Measurements from ENCODE around the gene EFCAB7. TPM values are rescaled to one million over a fixed set of nuclear protein-coding genes. Genes with fewer than 3 reads are reported as not detected.

Gene EFCAB7
- total and polyA plus RNA-seq, 2 experiments from 2014 or later: 4.2 to 4.9 TPM

DNA sequence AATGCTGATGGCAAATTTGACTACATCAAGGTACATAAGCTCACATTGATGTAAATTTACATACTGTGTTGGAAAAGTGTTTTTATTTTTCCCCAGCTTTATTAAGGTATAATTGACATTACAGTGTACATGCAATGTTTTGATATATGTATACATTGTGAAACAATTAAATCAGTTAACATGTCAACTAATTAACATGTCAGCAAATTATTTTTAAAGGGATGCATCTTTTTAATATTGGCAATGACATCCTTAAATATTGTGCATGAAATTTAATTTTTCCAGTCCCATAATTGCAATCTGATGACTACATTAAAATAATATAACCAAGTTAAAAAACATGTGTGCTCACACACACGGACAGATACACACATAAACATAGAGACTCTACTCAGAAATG is 9.4 kb downstream of the EFCAB7 start (continued):
- TF ChIP-seq, protein P1, sequence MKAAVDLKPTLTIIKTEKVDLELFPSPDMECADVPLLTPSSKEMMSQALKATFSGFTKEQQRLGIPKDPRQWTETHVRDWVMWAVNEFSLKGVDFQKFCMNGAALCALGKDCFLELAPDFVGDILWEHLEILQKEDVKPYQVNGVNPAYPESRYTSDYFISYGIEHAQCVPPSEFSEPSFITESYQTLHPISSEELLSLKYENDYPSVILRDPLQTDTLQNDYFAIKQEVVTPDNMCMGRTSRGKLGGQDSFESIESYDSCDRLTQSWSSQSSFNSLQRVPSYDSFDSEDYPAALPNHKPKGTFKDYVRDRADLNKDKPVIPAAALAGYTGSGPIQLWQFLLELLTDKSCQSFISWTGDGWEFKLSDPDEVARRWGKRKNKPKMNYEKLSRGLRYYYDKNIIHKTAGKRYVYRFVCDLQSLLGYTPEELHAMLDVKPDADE (IDR thresholded peaks at IDR 0.05): no peak
- TF ChIP-seq EZH2 (IDR thresholded peaks at IDR 0.05; ENCODE audit: low read depth, unreplicated experiment) (no peak), EZH2phosphoT487 (IDR thresholded peaks at IDR 0.05; ENCODE audit: unreplicated experiment) (no peak)
- TF ChIP-seq, protein P2, sequence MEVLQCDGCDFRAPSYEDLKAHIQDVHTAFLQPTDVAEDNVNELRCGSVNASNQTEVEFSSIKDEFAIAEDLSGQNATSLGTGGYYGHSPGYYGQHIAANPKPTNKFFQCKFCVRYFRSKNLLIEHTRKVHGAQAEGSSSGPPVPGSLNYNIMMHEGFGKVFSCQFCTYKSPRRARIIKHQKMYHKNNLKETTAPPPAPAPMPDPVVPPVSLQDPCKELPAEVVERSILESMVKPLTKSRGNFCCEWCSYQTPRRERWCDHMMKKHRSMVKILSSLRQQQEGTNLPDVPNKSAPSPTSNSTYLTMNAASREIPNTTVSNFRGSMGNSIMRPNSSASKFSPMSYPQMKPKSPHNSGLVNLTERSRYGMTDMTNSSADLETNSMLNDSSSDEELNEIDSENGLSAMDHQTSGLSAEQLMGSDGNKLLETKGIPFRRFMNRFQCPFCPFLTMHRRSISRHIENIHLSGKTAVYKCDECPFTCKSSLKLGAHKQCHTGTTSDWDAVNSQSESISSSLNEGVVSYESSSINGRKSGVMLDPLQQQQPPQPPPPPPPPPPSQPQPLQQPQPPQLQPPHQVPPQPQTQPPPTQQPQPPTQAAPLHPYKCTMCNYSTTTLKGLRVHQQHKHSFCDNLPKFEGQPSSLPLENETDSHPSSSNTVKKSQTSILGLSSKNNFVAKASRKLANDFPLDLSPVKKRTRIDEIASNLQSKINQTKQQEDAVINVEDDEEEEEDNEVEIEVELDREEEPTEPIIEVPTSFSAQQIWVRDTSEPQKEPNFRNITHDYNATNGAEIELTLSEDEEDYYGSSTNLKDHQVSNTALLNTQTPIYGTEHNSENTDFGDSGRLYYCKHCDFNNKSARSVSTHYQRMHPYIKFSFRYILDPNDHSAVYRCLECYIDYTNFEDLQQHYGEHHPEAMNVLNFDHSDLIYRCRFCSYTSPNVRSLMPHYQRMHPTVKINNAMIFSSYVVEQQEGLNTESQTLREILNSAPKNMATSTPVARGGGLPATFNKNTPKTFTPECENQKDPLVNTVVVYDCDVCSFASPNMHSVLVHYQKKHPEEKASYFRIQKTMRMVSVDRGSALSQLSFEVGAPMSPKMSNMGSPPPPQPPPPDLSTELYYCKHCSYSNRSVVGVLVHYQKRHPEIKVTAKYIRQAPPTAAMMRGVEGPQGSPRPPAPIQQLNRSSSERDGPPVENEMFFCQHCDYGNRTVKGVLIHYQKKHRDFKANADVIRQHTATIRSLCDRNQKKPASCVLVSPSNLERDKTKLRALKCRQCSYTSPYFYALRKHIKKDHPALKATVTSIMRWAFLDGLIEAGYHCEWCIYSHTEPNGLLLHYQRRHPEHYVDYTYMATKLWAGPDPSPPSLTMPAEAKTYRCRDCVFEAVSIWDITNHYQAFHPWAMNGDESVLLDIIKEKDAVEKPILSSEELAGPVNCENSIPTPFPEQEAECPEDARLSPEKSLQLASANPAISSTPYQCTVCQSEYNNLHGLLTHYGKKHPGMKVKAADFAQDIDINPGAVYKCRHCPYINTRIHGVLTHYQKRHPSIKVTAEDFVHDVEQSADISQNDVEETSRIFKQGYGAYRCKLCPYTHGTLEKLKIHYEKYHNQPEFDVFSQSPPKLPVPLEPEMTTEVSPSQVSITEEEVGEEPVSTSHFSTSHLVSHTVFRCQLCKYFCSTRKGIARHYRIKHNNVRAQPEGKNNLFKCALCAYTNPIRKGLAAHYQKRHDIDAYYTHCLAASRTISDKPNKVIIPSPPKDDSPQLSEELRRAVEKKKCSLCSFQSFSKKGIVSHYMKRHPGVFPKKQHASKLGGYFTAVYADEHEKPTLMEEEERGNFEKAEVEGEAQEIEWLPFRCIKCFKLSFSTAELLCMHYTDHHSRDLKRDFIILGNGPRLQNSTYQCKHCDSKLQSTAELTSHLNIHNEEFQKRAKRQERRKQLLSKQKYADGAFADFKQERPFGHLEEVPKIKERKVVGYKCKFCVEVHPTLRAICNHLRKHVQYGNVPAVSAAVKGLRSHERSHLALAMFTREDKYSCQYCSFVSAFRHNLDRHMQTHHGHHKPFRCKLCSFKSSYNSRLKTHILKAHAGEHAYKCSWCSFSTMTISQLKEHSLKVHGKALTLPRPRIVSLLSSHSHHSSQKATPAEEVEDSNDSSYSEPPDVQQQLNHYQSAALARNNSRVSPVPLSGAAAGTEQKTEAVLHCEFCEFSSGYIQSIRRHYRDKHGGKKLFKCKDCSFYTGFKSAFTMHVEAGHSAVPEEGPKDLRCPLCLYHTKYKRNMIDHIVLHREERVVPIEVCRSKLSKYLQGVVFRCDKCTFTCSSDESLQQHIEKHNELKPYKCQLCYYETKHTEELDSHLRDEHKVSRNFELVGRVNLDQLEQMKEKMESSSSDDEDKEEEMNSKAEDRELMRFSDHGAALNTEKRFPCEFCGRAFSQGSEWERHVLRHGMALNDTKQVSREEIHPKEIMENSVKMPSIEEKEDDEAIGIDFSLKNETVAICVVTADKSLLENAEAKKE (CRISPR knock-in tag; IDR thresholded peaks at IDR 0.05): no peak

DNA sequence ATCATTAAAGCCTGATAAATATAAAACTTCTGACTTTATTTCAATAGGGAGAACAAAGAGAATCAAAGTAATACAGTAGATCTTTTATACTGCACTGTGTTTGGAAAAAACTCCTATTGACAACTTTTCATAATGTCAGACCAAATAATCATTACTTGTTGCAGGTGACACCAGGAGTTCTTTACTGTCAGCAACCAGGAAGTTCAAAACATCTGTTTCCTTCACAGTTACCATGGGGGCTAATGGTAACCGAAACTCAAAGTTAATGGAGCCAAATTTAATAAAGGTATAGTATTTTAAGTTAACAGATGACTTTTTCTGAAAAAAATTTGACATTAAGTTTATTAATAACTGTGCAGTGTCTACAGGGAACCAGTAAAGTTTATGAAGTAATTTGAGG is 10.6 kb downstream of the EFCAB7 start:
- ATAC-seq (no peak), DNase-seq (ENCODE audit: low spot score) (no peak)
- Histone ChIP-seq H3K4me3 (no peak overlapping the region), H3K27me3 (ENCODE audit: insufficient read depth) (no peaks in the 10 kb centered on the region), H2AFZ (no peak overlapping the region), H4K20me1 (replicated peaks; ENCODE audit: insufficient read depth) (no peaks in the 10 kb centered on the region), H3K36me3 (ENCODE audit: insufficient read depth) (no peaks in the 10 kb centered on the region), H3K4me1 (ENCODE audit: insufficient read depth) (0 out of 2 replicates have a peak, but pooled peaks cover 4% of the 10 kb centered on the region), H3K79me2 (replicated peaks; ENCODE audit: insufficient read depth) (no peaks in the 10 kb centered on the region), H3K27ac (ENCODE audit: low read depth) (no peak overlapping the region), H3K4me2 (no peak overlapping the region), H3K9me2 (ENCODE audit: insufficient read depth) (no peaks in the 10 kb centered on the region), H3F3A (replicated peaks; ENCODE audit: low read depth) (no peaks in the 10 kb centered on the region)
- no peak overlapping the region for H3K4me3 Mint-ChIP-seq
- H3K4me1 Mint-ChIP-seq: peaks cover 9% of the 10 kb centered on the region; the same call in 2 of the 3 replicates
- TF ChIP-seq ZNF114 (CRISPR knock-in tag; IDR thresholded peaks at IDR 0.05) (no peak), NANOG (IDR thresholded peaks at IDR 0.05; ENCODE audit: borderline replicate concordance) (no peak), EZH2phosphoT487 (IDR thresholded peaks at IDR 0.05; ENCODE audit: unreplicated experiment) (no peak), ZNF331 (CRISPR knock-in tag; IDR thresholded peaks at IDR 0.05; ENCODE audit: low read depth) (no peak)
- TF ChIP-seq, protein P3, sequence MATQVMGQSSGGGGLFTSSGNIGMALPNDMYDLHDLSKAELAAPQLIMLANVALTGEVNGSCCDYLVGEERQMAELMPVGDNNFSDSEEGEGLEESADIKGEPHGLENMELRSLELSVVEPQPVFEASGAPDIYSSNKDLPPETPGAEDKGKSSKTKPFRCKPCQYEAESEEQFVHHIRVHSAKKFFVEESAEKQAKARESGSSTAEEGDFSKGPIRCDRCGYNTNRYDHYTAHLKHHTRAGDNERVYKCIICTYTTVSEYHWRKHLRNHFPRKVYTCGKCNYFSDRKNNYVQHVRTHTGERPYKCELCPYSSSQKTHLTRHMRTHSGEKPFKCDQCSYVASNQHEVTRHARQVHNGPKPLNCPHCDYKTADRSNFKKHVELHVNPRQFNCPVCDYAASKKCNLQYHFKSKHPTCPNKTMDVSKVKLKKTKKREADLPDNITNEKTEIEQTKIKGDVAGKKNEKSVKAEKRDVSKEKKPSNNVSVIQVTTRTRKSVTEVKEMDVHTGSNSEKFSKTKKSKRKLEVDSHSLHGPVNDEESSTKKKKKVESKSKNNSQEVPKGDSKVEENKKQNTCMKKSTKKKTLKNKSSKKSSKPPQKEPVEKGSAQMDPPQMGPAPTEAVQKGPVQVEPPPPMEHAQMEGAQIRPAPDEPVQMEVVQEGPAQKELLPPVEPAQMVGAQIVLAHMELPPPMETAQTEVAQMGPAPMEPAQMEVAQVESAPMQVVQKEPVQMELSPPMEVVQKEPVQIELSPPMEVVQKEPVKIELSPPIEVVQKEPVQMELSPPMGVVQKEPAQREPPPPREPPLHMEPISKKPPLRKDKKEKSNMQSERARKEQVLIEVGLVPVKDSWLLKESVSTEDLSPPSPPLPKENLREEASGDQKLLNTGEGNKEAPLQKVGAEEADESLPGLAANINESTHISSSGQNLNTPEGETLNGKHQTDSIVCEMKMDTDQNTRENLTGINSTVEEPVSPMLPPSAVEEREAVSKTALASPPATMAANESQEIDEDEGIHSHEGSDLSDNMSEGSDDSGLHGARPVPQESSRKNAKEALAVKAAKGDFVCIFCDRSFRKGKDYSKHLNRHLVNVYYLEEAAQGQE (IDR thresholded peaks at IDR 0.05; ENCODE audit: unreplicated experiment): no peak
- no peaks in the 10 kb centered on the region for H3K27me3 Mint-ChIP-seq (ENCODE audit: insufficient read depth, low read depth, poor library complexity)
- H3K27ac Mint-ChIP-seq: no peak overlapping the region
- no peaks in the 10 kb centered on the region; the same call in 2 of the 3 replicates for H3K36me3 Mint-ChIP-seq (ENCODE audit: low read depth)
- no peaks in the 10 kb centered on the region for H3K9me3 Mint-ChIP-seq

All from GM23338 (cell line).